ENCODE measurements around the gene FAM47E.

DNA sequence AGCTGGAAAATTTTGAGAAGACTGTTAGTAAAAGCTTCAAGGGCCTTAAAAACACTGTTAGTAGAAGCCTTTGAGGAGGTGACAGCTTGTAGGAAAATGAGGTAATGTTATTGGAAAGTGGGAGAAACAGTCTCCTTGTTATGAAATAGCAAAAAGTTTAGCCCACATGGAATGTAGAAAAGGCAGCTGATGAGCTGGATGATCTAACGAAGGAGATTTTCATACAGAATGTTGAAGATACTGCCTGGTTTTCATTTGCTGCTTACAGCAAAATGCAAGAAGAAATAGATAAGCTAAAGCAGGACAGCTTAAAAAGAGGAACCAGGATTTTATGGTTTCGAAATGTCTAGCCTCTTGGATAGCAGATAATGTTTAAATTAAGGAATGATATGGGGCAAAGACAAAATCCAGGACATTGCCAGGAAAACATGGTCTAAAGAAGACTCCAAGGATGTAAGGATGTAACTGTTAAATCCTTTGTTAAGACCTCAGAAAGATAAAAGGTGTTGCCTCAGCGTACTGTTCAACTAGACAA lies 44.8 kb downstream of the FAM47E start:
- TF ChIP-seq DPF2 (CRISPR knock-in tag; IDR thresholded peaks at IDR 0.05; ENCODE audit: borderline replicate concordance, low read depth), result no peak
- TF ChIP-seq ZNF558 (CRISPR knock-in tag; IDR thresholded peaks at IDR 0.05; ENCODE audit: borderline replicate concordance), result no peak
- no peak for TF ChIP-seq MAZ (IDR thresholded peaks at IDR 0.05; ENCODE audit: borderline replicate concordance, low read depth, low read length)
- TF ChIP-seq MAZ (CRISPR knock-in tag; IDR thresholded peaks at IDR 0.05; ENCODE audit: low read depth), result no peak
- no peak for TF ChIP-seq MYNN (CRISPR knock-in tag; IDR thresholded peaks at IDR 0.05; ENCODE audit: low read depth)
